ENCODE results near the gene WNT8B.

The WNT8B gene

GRCh38 chr10:100520811-100521210, 58.0 kb downstream of the WNT8B start:
- TF ChIP-seq SNAI2 (CRISPR knock-in tag; IDR thresholded peaks at IDR 0.05) (no peak), ZNF565 (CRISPR knock-in tag; conservative IDR thresholded peaks at IDR 0.05; ENCODE audit: low read depth) (no peak), PATZ1 (CRISPR knock-in tag; IDR thresholded peaks at IDR 0.05; ENCODE audit: borderline replicate concordance) (no peak), PPARA (CRISPR knock-in tag; IDR thresholded peaks at IDR 0.05; ENCODE audit: borderline replicate concordance) (no peak), ZFP30 (CRISPR knock-in tag; IDR thresholded peaks at IDR 0.05) (no peak), ISL1 (CRISPR knock-in tag; IDR thresholded peaks at IDR 0.05) (no peak), TOX (CRISPR knock-in tag; IDR thresholded peaks at IDR 0.05; ENCODE audit: borderline replicate concordance) (no peak), CREB5 (CRISPR knock-in tag; IDR thresholded peaks at IDR 0.05; ENCODE audit: low read depth) (no peak), ZNF70 (CRISPR knock-in tag; IDR thresholded peaks at IDR 0.05) (no peak), ZNF8 (CRISPR knock-in tag; IDR thresholded peaks at IDR 0.05) (no peak), ESRRG (CRISPR knock-in tag; IDR thresholded peaks at IDR 0.05) (no peak), RARB (CRISPR knock-in tag; IDR thresholded peaks at IDR 0.05) (no peak), CSDC2 (CRISPR knock-in tag; IDR thresholded peaks at IDR 0.05) (no peak), BACH2 (CRISPR knock-in tag; IDR thresholded peaks at IDR 0.05; ENCODE audit: borderline replicate concordance) (no peak), POU6F1 (CRISPR knock-in tag; IDR thresholded peaks at IDR 0.05; ENCODE audit: borderline replicate concordance, low read depth) (no peak), TSHZ2 (CRISPR knock-in tag; IDR thresholded peaks at IDR 0.05) (no peak)
- ATAC-seq, result peak; percentile 14; the same call in 1 of the 3 replicates

GRCh38 chr10:100522107-100522801, 59.4 kb downstream of the WNT8B start:
- ATAC-seq, result no peak
- TF ChIP-seq BACH2 (CRISPR knock-in tag; IDR thresholded peaks at IDR 0.05; ENCODE audit: borderline replicate concordance) (no peak), TCF4 (CRISPR knock-in tag; IDR thresholded peaks at IDR 0.05; ENCODE audit: borderline replicate concordance) (no peak)

- ATAC-seq, result no peak
- TF ChIP-seq GLIS3 (CRISPR knock-in tag; IDR thresholded peaks at IDR 0.05) (no peak), ISL1 (CRISPR knock-in tag; IDR thresholded peaks at IDR 0.05) (no peak), ARNTL (CRISPR knock-in tag; IDR thresholded peaks at IDR 0.05; ENCODE audit: borderline replicate concordance, low read depth) (no peak), TOX (CRISPR knock-in tag; IDR thresholded peaks at IDR 0.05; ENCODE audit: borderline replicate concordance) (no peak), TSHZ2 (CRISPR knock-in tag; IDR thresholded peaks at IDR 0.05) (no peak), ZNF70 (CRISPR knock-in tag; IDR thresholded peaks at IDR 0.05) (no peak), ZC3H10 (CRISPR knock-in tag; IDR thresholded peaks at IDR 0.05) (no peak), PATZ1 (CRISPR knock-in tag; IDR thresholded peaks at IDR 0.05; ENCODE audit: borderline replicate concordance) (no peak), ZNF565 (CRISPR knock-in tag; conservative IDR thresholded peaks at IDR 0.05; ENCODE audit: low read depth) (no peak), ZFP3 (CRISPR knock-in tag; IDR thresholded peaks at IDR 0.05) (no peak), ZNF8 (CRISPR knock-in tag; IDR thresholded peaks at IDR 0.05) (no peak), OSR1 (CRISPR knock-in tag; IDR thresholded peaks at IDR 0.05) (no peak), TCF4 (CRISPR knock-in tag; IDR thresholded peaks at IDR 0.05; ENCODE audit: borderline replicate concordance) (no peak), CSDC2 (CRISPR knock-in tag; IDR thresholded peaks at IDR 0.05) (no peak), POU6F1 (CRISPR knock-in tag; IDR thresholded peaks at IDR 0.05; ENCODE audit: borderline replicate concordance, low read depth) (no peak)
These were observed 60.1 kb downstream of the WNT8B start for GRCh38 chr10:100522945-100523344.
